NCI-H345 treated with DMSO at 0.1 percent for 48 hours (cell line): ENCODE data around the gene GPC5.
"Not testable (repeated sequence)": the region's sequence is repeated elsewhere in the genome, so short reads cannot be mapped to it uniquely, and the experiment has no call there.

Experiments used
- DNase-seq: peaks from one replicate; lab custom pipeline; 2025; ENCODE audit not compliant: unreplicated experiment; lab: John Stamatoyannopoulos, UW

The GPC5 gene

GRCh38 chr13:92898946-92899345, 1500.5 kb downstream of the GPC5 start:
- DNase-seq, result not testable (repeated sequence)

- no peak for DNase-seq
Measured at GRCh38 chr13:92900446-92900845, 1502.0 kb downstream of the GPC5 start.

- no peak for DNase-seq
Measured at GRCh38 chr13:92901739-92902138, 1503.3 kb downstream of the GPC5 start.

DNA sequence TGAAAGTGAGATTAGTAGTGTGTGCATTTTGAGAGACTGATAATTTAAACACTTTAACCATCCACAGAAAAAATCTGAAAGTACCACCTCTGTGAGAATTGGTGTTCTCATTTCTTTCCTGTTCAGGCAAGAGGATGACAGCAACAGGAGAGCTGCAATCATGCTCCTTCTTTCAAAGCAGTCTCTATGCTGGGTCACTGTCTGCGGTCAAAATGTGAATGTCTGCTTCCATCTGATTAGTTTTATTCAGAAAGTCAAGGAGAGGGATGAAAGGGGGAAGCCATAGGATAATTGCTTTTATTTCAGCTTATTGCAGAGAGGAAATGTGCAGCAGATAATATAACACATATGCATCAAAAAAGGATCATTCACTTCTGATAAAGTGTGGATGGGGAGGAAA, 1514.2 kb downstream of the GPC5 start:
- no peak for DNase-seq

- no peak for DNase-seq
Measured at GRCh38 chr13:92913840-92914239, 1515.4 kb downstream of the GPC5 start.
